Uterus (tissue), 4 donors: ENCODE measurements around the gene ZNF546. TPM values are rescaled to one million over a fixed set of nuclear protein-coding genes. Genes with fewer than 3 reads are reported as not detected.
"Not testable (repeated sequence)": the region's sequence is repeated elsewhere in the genome, so short reads cannot be mapped to it uniquely, and the experiment has no call there.

ENCODE experiments used
- DNase-seq, 2 donors: peaks; one replicate each; pipeline ENCODE4 v3.0.0-alpha.2; 2019 to 2020
- H3K27ac ChIP-seq, 2 donors: fragments of 200-600 bp; sonication (generic); 1 replicate in 1 of 2; 2 replicates in 1 of 2; pipeline ENCODE4 v1.5.1; 2016 to 2018
- H3K27me3 ChIP-seq, 2 donors: fragments of 200-600 bp; sonication (generic); one replicate each; pipeline ENCODE4 v1.5.1; 2018 to 2019; ENCODE audit warnings: control low read depth in 1 of 2
- H3K36me3 ChIP-seq, 2 donors: fragments of 200-600 bp; sonication (generic); one replicate each; pipeline ENCODE4 v1.5.1; 2019; ENCODE audit warnings: control low read depth in 1 of 2
- H3K4me1 ChIP-seq, 2 donors: fragments of 200-600 bp; sonication (generic); one replicate each; pipeline ENCODE4 v1.5.1; 2018 to 2019; ENCODE audit warnings: control low read depth in 1 of 2
- H3K4me3 ChIP-seq, 2 donors: fragments of 200-600 bp; sonication (generic); 1 replicate in 1 of 2; 2 replicates in 1 of 2; pipeline ENCODE4 v1.5.1; 2018 to 2019; ENCODE audit warnings: mild to moderate bottlenecking in 1 of 2
- H3K9me3 ChIP-seq, 2 donors: fragments of 200-600 bp; sonication (generic); one replicate each; pipeline ENCODE4 v1.5.1; 2019; ENCODE audit warnings: control low read depth in 1 of 2
- CTCF ChIP-seq, 4 experiments: fragments of 200-600 bp in 2 of 4; fragments of 450-650 bp in 2 of 4; sonication (generic) in 2 of 4; IDR thresholded peaks; one replicate each; pipeline ENCODE4 v1.5.1; 2016 to 2019; ENCODE audit warnings: antibody characterized with exemption in 4 of 4, mild to moderate bottlenecking in 2 of 4, moderate library complexity in 1 of 4
- POLR2A ChIP-seq, 2 donors: fragments of 450-650 bp; IDR thresholded peaks; one replicate each; pipeline ENCODE4 v1.6.1; 2016; ENCODE audit warnings: antibody characterized with exemption in 2 of 2, mild to moderate bottlenecking in 1 of 2, moderate library complexity in 1 of 2
- intact Hi-C: fragments of 100-400 bp; cut with DNase I; formaldehyde crosslinking; loops from one replicate; pipeline ENCODE4 v1.15.1; 2023; ENCODE audit warnings: low total_unique reads
- total RNA-seq, 4 donors: library from RNA; depleted of rRNA in 3 of 4; stranded (reverse); fragments of >200 nt in 3 of 4; gene quantifications; one replicate each; pipeline versions ENCODE4 v1.1.0 to v1.2.4, GENCODE V29; 2014 to 2023
- donor health status: DM: yes; HTN: yes; CAD: no.

ZNF546 gene
- total RNA-seq, 4 donors from 2014 or later = 1.0 to 18.9 (median 6.3) TPM

- Histone ChIP-seq H3K9me3 (peaks cover 0 to 81% of the 10 kb centered on the region in 2 donors), H3K27me3 (no peaks in the 10 kb centered on the region), H3K4me1 (no peaks in the 10 kb centered on the region), H3K36me3 (no peaks in the 10 kb centered on the region), H3K4me3 (no peak overlapping the region), H3K27ac (no peak overlapping the region)
- TF ChIP-seq POLR2A (IDR thresholded peaks at IDR 0.05) (no peak), CTCF (IDR thresholded peaks at IDR 0.05) (no peak)
- intact Hi-C loops = no loop called here
- DNase-seq = no peak
Observed at GRCh38 chr19:40033989-40034560, 37.2 kb downstream of the ZNF546 start.

GRCh38 chr19:40035996-40036395 is 39.1 kb downstream of the ZNF546 start:
- no peak for TF ChIP-seq POLR2A (IDR thresholded peaks at IDR 0.05)
- no peak for TF ChIP-seq CTCF (IDR thresholded peaks at IDR 0.05)
- H3K4me3 ChIP-seq = no peak overlapping the region

GRCh38 chr19:40038047-40038446 is 41.2 kb downstream of the ZNF546 start:
- H3K36me3 ChIP-seq, H3K27me3 ChIP-seq, H3K4me1 ChIP-seq, intact Hi-C loops, DNase-seq, H3K27ac ChIP-seq, H3K4me3 ChIP-seq: not testable (repeated sequence)
- peaks cover 0 to 50% of the 10 kb centered on the region in 2 donors for H3K9me3 ChIP-seq

More at GRCh38 chr19:40035996-40036395, 39.1 kb downstream of the ZNF546 start:
- no peaks in the 10 kb centered on the region for H3K27me3 ChIP-seq
- no peak for DNase-seq
- H3K4me1 ChIP-seq = no peaks in the 10 kb centered on the region
- intact Hi-C loops = no loop called here
- no peak overlapping the region for H3K27ac ChIP-seq
- no peaks in the 10 kb centered on the region for H3K36me3 ChIP-seq
- H3K9me3 ChIP-seq = peaks cover 0 to 65% of the 10 kb centered on the region in 2 donors

GRCh38 chr19:40041718-40042117 is 44.9 kb downstream of the ZNF546 start:
- H3K27ac ChIP-seq, intact Hi-C loops: not testable (repeated sequence)

GRCh38 chr19:40053491-40053890 is 56.6 kb downstream of the ZNF546 start:
- DNase-seq = no peak
- TF ChIP-seq POLR2A (IDR thresholded peaks at IDR 0.05) (no peak), CTCF (IDR thresholded peaks at IDR 0.05) (no peak)
- intact Hi-C loops = no loop called here

More at GRCh38 chr19:40041718-40042117, 44.9 kb downstream of the ZNF546 start:
- DNase-seq, H3K4me1 ChIP-seq, H3K36me3 ChIP-seq, H3K27me3 ChIP-seq, H3K4me3 ChIP-seq: not testable (repeated sequence)
- H3K9me3 ChIP-seq = peaks cover 0 to 43% of the 10 kb centered on the region in 2 donors

GRCh38 chr19:40054632-40055031 is 57.8 kb downstream of the ZNF546 start:
- H3K9me3 ChIP-seq = peaks cover 0 to 9% of the 10 kb centered on the region in 2 donors
- TF ChIP-seq POLR2A (IDR thresholded peaks at IDR 0.05) = no peak
- no peak for TF ChIP-seq CTCF (IDR thresholded peaks at IDR 0.05)
- DNase-seq = no peak
- H3K27me3 ChIP-seq = no peaks in the 10 kb centered on the region
- peaks cover 0 to 8% of the 10 kb centered on the region in 2 donors for H3K4me1 ChIP-seq
- no peak overlapping the region for H3K4me3 ChIP-seq
- intact Hi-C loops = no loop called here
- no peaks in the 10 kb centered on the region for H3K36me3 ChIP-seq
- no peak overlapping the region for H3K27ac ChIP-seq

More at GRCh38 chr19:40053491-40053890, 56.6 kb downstream of the ZNF546 start:
- peaks cover 0 to 8% of the 10 kb centered on the region in 2 donors for H3K4me1 ChIP-seq
- no peak overlapping the region for H3K4me3 ChIP-seq
- H3K36me3 ChIP-seq = no peaks in the 10 kb centered on the region
- H3K27ac ChIP-seq = no peak overlapping the region
- H3K27me3 ChIP-seq = no peaks in the 10 kb centered on the region
- peaks cover 0 to 4% of the 10 kb centered on the region in 2 donors for H3K9me3 ChIP-seq
